SK-N-SH treated with all-trans-retinoic acid at 6 μM for 48 hours (cell line): ENCODE measurements around the gene DUSP7.

Experiments used
- ATAC-seq: fragments of 200-7000 bp; cut with Tn5 transposase; 3 replicates; pipeline ENCODE4 v1.9.1; 2020; ENCODE audit warnings: mild to moderate bottlenecking, moderate library complexity
- ARNTL ChIP-seq: fragments of 450-650 bp; formaldehyde crosslinking; IDR thresholded peaks from 2 replicates; pipeline ENCODE4 v1.5.0; 2020; ENCODE audit warnings: low read depth, mild to moderate bottlenecking, moderate library complexity, borderline replicate concordance
- BACH2 ChIP-seq: fragments of 250-450 bp; sonication (Bioruptor Pico); IDR thresholded peaks from 2 replicates; pipeline ENCODE4 v1.9.0; 2021; ENCODE audit warnings: mild to moderate bottlenecking, borderline replicate concordance
- CSDC2 ChIP-seq: fragments of 250-450 bp; sonication (Bioruptor Pico); IDR thresholded peaks from 2 replicates; pipeline ENCODE4 v1.5.0; 2020; ENCODE audit warnings: mild to moderate bottlenecking, moderate library complexity
- GLIS3 ChIP-seq: fragments of 250-450 bp; sonication (Bioruptor Pico); IDR thresholded peaks from 2 replicates; pipeline ENCODE4 v1.5.0; 2020; ENCODE audit warnings: mild to moderate bottlenecking, moderate library complexity
- PPARA ChIP-seq: fragments of 250-450 bp; sonication (Bioruptor Pico); IDR thresholded peaks from 2 replicates; pipeline ENCODE4 v1.5.0; 2020; ENCODE audit warnings: mild to moderate bottlenecking, borderline replicate concordance
- SNAI2 ChIP-seq: fragments of 250-450 bp; sonication (Bioruptor Pico); IDR thresholded peaks from 2 replicates; pipeline ENCODE4 v1.5.0; 2020; ENCODE audit warnings: mild to moderate bottlenecking, moderate library complexity
- TCF4 ChIP-seq: fragments of 250-450 bp; sonication (Bioruptor Pico); IDR thresholded peaks from 2 replicates; pipeline ENCODE4 v1.8.0; 2021; ENCODE audit warnings: mild to moderate bottlenecking, moderate library complexity, borderline replicate concordance
- TOX ChIP-seq: fragments of 250-450 bp; sonication (Bioruptor Pico); IDR thresholded peaks from 2 replicates; pipeline ENCODE4 v1.8.0; 2021; ENCODE audit warnings: mild to moderate bottlenecking, moderate library complexity, borderline replicate concordance
- ZC3H10 ChIP-seq: fragments of 250-450 bp; sonication (Bioruptor Pico); IDR thresholded peaks from 2 replicates; pipeline ENCODE4 v1.5.1; 2021; ENCODE audit warnings: mild to moderate bottlenecking, moderate library complexity
- ZFP30 ChIP-seq: fragments of 450-650 bp; formaldehyde crosslinking; IDR thresholded peaks from 2 replicates; pipeline ENCODE4 v1.5.0; 2022; ENCODE audit warnings: mild to moderate bottlenecking, moderate library complexity
- ZNF565 ChIP-seq: fragments of 450-650 bp; formaldehyde crosslinking; conservative IDR thresholded peaks from 2 replicates; pipeline ENCODE4 v1.5.0; 2020; ENCODE audit warnings: low read depth, mild to moderate bottlenecking, moderate library complexity
- ZNF70 ChIP-seq: fragments of 450-650 bp; formaldehyde crosslinking; IDR thresholded peaks from 2 replicates; pipeline ENCODE4 v1.5.0; 2020; ENCODE audit warnings: mild to moderate bottlenecking, moderate library complexity
- ZNF8 ChIP-seq: fragments of 450-650 bp; formaldehyde crosslinking; IDR thresholded peaks from 2 replicates; pipeline ENCODE4 v1.5.0; 2020; ENCODE audit warnings: mild to moderate bottlenecking, moderate library complexity
- TF ChIP-seq, protein P1 (sequence below): fragments of 250-450 bp; sonication (Bioruptor Pico); IDR thresholded peaks from 2 replicates; pipeline ENCODE4 v1.5.0; 2020; ENCODE audit warnings: mild to moderate bottlenecking, moderate library complexity
- TF ChIP-seq, protein P2 (sequence below): fragments of 250-450 bp; sonication (Bioruptor Pico); IDR thresholded peaks from 2 replicates; pipeline ENCODE4 v1.5.1; 2020; ENCODE audit warnings: low read depth, mild to moderate bottlenecking, moderate library complexity
- TF ChIP-seq, protein P3 (sequence below): fragments of 250-450 bp; sonication (Bioruptor Pico); IDR thresholded peaks from 2 replicates; pipeline ENCODE4 v1.5.1; 2021; ENCODE audit warnings: mild to moderate bottlenecking, moderate library complexity
- TF ChIP-seq, protein P4 (sequence below): fragments of 250-450 bp; sonication (Bioruptor Pico); IDR thresholded peaks from 2 replicates; pipeline ENCODE4 v1.8.0; 2021; ENCODE audit warnings: low read depth, mild to moderate bottlenecking, moderate library complexity, borderline replicate concordance

Gene DUSP7

DNA sequence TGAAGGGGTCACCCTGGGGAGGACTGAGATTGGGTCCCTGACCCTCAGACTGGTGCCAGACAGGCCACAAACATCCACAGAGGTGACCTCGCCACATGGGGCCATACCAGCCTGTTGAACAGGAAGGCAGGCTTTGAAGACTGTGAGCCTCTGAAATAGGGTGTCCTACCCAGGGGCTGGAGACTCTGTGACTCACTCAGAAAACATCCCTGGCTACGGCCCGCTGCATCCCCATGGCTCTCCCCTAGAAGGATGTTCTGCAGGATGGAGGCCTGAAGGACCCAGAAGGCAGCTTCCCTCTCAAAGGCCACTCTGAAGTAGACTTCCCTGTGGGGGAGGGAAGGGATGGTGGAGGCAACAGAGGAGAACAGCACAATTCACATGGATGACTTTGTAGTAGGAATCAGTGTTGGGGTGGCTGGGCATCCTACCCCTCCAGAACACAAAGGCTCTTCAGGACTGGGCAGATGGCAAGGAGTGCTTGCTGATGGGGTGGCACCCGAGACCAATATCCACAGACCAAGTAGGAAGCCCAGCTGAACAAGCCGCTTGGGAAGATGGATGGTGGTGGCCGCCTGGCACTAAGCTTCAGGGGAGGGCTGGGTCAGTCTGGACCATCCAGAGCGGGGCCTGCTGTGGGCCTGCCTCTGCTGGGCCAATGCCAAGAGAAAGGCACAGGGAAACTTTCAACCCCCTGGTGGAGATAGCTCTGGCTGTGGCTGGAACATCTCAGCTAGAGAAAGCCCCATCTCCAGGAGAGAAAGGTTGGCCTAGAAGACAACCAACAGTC is 37.6 kb upstream of the DUSP7 start (continued):
- TF ChIP-seq, protein P1, sequence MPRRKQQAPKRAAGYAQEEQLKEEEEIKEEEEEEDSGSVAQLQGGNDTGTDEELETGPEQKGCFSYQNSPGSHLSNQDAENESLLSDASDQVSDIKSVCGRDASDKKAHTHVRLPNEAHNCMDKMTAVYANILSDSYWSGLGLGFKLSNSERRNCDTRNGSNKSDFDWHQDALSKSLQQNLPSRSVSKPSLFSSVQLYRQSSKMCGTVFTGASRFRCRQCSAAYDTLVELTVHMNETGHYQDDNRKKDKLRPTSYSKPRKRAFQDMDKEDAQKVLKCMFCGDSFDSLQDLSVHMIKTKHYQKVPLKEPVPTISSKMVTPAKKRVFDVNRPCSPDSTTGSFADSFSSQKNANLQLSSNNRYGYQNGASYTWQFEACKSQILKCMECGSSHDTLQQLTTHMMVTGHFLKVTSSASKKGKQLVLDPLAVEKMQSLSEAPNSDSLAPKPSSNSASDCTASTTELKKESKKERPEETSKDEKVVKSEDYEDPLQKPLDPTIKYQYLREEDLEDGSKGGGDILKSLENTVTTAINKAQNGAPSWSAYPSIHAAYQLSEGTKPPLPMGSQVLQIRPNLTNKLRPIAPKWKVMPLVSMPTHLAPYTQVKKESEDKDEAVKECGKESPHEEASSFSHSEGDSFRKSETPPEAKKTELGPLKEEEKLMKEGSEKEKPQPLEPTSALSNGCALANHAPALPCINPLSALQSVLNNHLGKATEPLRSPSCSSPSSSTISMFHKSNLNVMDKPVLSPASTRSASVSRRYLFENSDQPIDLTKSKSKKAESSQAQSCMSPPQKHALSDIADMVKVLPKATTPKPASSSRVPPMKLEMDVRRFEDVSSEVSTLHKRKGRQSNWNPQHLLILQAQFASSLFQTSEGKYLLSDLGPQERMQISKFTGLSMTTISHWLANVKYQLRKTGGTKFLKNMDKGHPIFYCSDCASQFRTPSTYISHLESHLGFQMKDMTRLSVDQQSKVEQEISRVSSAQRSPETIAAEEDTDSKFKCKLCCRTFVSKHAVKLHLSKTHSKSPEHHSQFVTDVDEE, result no peak
- no peak for TF ChIP-seq ZNF70
- no peak for TF ChIP-seq ARNTL (CRISPR knock-in tag)
- no peak for TF ChIP-seq ZFP30 (CRISPR knock-in tag)

DNA sequence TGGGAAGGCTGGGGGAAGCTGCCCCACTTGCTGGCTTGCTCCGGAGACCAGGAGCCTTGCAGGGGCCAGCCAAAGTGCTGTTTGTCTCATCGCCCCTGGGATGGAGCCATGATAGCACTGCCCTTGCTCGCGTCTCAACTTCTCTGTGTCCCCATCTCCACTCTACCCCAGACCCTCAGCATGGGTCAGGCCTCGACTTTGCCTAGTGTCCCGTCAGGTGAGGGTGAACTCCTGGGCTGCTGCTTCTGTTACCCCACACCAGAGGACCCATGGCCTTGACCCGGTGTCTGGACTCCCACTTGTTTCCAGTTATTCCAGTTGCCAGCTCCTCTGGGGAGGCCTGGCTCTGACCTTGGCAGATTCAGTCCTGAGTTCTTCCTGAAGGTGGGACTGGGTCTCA is 36.5 kb upstream of the DUSP7 start:
- TF ChIP-seq TCF4 (CRISPR knock-in tag), result no peak
- TF ChIP-seq ARNTL (CRISPR knock-in tag), result no peak
- TF ChIP-seq SNAI2, result no peak
- TF ChIP-seq, protein P2, sequence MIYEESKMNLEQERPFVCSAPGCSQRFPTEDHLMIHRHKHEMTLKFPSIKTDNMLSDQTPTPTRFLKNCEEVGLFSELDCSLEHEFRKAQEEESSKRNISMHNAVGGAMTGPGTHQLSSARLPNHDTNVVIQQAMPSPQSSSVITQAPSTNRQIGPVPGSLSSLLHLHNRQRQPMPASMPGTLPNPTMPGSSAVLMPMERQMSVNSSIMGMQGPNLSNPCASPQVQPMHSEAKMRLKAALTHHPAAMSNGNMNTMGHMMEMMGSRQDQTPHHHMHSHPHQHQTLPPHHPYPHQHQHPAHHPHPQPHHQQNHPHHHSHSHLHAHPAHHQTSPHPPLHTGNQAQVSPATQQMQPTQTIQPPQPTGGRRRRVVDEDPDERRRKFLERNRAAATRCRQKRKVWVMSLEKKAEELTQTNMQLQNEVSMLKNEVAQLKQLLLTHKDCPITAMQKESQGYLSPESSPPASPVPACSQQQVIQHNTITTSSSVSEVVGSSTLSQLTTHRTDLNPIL (CRISPR knock-in tag), result no peak
- TF ChIP-seq, protein P3, sequence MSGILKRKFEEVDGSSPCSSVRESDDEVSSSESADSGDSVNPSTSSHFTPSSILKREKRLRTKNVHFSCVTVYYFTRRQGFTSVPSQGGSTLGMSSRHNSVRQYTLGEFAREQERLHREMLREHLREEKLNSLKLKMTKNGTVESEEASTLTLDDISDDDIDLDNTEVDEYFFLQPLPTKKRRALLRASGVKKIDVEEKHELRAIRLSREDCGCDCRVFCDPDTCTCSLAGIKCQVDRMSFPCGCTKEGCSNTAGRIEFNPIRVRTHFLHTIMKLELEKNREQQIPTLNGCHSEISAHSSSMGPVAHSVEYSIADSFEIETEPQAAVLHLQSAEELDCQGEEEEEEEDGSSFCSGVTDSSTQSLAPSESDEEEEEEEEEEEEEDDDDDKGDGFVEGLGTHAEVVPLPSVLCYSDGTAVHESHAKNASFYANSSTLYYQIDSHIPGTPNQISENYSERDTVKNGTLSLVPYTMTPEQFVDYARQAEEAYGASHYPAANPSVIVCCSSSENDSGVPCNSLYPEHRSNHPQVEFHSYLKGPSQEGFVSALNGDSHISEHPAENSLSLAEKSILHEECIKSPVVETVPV (CRISPR knock-in tag), result no peak
- TF ChIP-seq, protein P1, result no peak
- TF ChIP-seq ZNF70, result no peak
- TF ChIP-seq ZC3H10, result no peak
- TF ChIP-seq GLIS3 (CRISPR knock-in tag), result no peak
- no peak for TF ChIP-seq BACH2 (CRISPR knock-in tag)
- TF ChIP-seq ZNF565 (CRISPR knock-in tag), result no peak
- no peak for TF ChIP-seq PPARA (CRISPR knock-in tag)
- TF ChIP-seq TOX, result no peak
- TF ChIP-seq ZNF8 (CRISPR knock-in tag), result no peak
- TF ChIP-seq, protein P4, sequence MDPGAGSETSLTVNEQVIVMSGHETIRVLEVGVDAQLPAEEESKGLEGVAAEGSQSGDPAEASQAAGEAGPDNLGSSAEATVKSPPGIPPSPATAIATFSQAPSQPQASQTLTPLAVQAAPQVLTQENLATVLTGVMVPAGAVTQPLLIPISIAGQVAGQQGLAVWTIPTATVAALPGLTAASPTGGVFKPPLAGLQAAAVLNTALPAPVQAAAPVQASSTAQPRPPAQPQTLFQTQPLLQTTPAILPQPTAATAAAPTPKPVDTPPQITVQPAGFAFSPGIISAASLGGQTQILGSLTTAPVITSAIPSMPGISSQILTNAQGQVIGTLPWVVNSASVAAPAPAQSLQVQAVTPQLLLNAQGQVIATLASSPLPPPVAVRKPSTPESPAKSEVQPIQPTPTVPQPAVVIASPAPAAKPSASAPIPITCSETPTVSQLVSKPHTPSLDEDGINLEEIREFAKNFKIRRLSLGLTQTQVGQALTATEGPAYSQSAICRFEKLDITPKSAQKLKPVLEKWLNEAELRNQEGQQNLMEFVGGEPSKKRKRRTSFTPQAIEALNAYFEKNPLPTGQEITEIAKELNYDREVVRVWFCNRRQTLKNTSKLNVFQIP (CRISPR knock-in tag), result no peak
- no peak for ATAC-seq

DNA sequence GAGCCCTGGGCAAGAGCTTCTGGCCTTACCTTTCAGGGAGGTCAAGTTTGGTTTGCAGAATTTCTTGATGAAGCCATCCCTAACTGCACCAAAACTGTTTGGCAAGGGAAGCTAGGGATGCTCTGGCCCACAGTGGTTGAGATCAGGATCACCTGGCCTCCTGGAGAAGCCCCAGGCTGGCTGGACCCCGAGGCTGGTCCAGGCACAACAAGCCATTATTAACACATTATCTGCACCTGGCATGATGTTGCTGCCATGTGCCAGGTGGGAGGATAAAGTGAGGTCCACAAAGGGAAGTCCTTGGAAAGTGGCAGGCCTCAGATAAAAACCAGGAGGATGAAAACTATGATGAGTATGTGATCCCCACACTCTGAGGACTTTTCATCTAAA is 35.9 kb upstream of the DUSP7 start:
- no peak for ATAC-seq
- no peak for TF ChIP-seq ZNF565 (CRISPR knock-in tag)
- TF ChIP-seq TOX, result no peak
- no peak for TF ChIP-seq SNAI2
- no peak for TF ChIP-seq ZFP30 (CRISPR knock-in tag)
- no peak for TF ChIP-seq CSDC2 (CRISPR knock-in tag)
- TF ChIP-seq, protein P2 (CRISPR knock-in tag), result no peak
- TF ChIP-seq, protein P1, result no peak
- TF ChIP-seq, protein P4 (CRISPR knock-in tag), result no peak
